IPS-NIHi11 (cell line): ENCODE results near the gene P2RY12.

Source experiments
- DNase-seq: peaks from one replicate; pipeline ENCODE4 v3.0.0; 2012; ENCODE audit warnings: mixed read lengths, low spot score

The P2RY12 gene

DNA sequence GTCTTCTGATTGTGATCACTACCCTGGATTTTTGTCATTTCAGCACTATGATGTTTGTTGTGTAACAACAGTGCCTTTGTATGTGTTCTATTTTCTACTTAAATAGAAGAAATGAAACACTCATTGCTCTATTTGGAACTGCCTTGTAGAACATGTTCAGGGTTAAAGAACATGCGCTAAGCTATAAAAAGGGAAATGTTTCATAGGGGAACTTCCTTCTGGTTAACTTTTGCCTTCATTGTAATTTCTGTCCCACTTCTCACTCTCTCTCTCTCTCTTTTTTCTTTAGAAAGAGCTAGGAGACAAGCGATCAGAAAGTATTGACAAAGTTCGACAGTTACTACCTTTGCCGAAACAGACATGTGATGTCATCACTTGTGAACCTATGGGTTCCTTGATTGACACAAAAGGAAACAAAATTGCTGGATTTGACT lies at the start of gene P2RY12:
Gene P2RY12, minus strand, starts transcription at position 13 of the 434 bp plus-strand sequence. CDS start 45,908 bp downstream, outside the sequence.
- DNase-seq: no peak

DNA sequence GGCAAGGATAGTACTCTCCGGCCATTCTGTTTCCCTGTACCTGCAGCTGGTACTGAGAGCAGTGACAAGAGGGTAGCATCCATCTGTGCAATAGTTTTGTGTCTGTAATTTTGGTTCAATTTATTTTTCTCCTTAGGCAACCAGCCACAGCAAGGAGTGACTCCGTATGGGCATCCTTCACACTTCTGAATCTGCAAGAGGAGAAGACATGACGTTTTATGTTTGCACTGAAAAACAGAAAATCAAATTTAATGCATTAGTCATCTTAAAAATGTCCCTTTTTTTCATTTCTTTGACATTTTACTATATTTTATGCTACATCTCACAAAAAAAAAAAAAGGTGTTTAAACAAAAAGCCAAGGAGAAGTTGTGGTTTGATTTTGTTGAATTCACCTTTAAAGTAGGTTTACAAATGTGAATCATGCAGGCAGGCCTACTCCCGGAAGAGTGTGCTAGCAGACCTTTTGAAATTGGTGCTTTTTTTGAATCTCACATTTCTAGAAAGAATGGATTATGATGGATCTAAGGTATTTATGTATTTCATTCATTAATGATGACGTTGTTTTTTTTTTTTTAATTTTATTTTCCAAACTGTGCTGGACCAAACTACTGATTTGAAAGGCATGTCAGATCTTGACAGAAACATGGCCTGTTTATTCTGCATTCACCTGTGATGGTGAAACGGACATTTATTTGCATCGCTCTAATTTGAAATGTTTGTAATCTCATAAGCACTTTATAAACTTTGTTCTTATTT lies 48.2 kb upstream of the P2RY12 start:
- DNase-seq: no peak

DNA sequence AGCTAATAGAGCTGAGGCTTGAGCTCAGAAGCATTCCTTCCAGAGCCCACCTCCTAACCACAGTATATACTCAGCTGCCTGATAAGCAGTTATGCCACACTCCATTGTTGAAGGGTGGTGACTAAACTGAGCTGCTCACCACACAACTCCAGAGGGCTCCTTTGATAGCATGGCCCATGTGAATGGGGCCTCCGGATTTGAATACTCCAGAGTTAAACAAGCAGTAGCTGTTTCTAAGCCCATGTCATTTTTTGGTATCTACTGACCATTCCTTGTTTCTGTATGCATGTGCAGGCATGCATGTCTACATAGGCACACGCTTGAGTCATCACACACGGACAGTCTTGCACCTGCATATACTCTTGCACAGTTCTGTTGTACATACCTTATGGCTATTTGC lies 47.4 kb upstream of the P2RY12 start:
- DNase-seq: no peak

DNA sequence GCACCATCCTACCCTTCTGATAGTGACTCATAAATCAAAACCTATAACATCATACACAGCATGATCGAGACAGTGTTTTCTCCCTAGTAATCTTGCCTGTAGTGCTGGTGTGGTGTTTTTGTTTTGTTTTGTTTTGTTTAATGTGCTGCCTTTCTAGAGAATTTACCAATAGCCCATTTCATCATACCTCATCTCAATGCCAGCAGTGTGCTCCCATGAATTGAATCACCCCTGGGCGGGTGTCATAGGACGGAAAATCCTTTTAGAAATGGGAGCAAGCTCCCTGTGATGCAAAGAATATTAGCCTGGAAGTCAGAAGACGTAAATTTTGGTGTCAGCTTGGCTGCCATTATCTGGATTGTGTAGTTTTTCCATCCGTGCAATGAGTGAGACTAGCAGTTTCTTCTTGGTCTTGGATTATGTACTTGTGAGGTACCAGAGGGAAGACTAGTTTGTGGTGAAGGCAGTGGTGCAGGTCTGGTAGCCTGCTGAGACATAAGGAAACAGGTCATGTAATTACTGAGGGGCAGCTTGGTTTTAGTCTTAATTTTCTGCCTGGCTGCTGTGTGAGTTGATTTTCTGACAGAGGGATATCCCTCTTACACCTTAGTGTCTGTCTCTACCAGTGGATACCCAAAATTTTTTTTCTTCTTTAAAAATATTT lies 46.4 kb upstream of the P2RY12 start:
- DNase-seq: no peak

DNA sequence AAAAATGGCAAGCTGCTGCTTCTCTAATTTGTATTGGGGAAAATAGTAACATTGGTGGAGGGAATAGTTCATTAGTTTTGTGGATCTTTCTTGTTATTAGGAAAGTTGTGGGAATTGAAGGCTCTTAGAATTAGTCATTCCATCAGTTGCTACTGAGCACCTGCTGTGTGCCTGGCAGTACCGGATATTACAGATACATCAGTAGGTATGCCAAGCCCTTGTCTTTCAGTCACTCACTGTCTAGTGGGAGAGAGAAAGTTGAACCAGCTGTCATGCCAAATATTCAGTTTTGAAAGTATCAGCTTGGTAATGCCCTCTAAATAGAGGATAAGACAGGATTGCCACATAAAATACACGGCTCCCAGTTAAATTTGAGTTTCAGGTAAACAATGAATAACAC lies 43.8 kb upstream of the P2RY12 start:
- DNase-seq: no peak

DNA sequence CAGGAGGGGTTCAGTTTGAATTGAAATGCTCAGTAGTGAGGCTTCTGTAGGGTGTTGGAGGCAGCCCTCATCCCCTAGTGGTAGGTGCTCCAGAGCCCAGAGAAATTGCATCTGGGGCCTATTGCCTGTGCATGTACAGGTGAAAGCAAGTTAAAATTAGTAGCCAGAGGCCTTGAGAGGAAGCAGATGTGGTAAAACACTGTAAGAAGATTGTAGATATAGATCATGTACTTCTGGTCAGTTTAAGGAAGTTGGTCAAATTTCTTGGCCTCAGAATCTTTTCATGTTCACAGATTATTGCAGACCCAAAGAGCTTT lies 41.7 kb upstream of the P2RY12 start:
- DNase-seq: no peak

DNA sequence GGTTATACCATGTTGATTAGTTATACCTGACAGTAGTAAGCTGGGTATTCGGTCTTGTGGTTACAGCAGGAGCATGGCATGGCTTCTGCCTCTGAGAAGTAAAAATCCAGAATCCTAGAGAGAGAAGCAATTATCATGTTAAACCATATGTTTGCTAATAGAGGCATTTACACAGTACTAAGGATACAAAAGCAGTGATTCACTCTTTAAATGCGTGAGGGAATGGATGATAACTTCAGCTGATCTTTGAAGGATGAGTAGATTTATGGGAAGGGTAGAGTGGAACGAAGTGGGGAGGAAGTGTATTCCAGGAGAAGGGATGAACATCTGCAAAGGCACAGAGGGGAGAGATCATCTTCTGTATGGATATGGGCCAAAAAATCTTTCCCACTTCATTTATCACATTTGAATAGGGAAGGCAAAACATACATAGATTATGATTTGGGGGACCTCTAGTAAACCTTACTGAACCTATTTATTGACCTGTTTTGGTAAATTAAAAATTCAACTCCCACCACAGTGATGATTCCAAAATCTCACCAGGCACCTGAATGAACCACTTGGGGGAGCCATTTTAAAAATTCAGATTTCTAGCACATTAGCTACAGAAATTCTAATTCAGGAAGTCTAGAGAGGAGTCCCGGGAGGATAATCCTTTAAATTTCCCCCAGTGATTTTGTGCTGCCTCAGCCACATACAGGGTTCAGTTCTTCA lies 41.2 kb upstream of the P2RY12 start:
- DNase-seq: no peak

DNA sequence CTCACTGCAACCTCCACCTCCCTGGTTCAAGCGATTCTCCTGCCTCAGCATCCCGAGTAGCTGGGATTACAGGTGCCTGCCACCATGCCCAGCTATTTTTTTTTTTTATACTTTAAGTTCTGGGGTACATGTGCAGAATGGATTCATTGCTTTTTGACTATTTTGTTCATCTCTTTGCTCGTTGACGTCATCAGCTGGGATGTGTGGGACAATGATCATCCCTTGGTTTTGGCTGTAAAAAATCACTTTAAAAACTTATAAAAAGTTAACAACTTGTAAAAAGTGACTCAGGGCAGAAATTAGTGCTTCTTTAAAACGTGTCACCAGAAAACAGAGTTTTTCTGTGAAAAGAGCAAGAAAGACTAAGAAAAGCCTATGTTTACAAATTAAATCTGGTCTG lies 38.5 kb upstream of the P2RY12 start:
- no peak for DNase-seq

DNA sequence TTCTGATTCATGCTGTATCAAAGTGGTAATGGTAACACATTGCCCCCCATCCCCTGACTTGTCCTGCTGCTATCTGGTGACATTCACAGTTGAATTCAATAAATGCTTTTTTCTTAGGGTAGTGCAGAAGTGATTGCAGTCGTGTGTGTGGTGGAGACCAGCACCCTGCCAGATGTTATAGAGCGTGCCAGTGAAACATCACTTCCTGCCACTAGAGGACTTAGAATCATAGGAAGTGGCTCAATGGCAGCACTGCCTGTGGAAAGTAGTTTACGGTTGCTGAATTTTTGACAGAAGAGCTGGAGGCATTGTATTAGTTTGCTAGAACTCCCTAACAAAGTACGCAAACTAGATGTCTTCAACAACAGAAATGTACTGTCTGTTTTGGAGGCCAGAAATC lies 37.4 kb upstream of the P2RY12 start:
- no peak for DNase-seq

DNA sequence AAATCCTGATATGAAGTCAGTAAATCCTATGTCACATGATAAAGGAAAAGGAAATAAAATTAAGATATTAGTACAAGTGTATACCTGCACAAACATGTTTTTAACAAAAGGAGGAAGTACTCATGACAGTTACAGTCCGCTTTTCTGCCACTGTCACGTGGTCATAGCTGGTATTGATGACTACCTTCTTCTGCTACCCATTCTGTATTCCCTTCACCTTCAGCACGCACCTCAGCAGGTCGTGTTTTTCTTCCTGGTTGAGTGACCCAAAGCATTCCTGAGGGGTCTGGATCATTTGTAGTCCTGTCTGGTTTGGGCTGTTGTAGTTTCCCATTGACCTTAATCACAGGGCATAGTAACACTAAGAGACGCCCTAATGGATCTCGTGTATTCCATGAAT lies 35.3 kb upstream of the P2RY12 start:
- DNase-seq: no peak

DNA sequence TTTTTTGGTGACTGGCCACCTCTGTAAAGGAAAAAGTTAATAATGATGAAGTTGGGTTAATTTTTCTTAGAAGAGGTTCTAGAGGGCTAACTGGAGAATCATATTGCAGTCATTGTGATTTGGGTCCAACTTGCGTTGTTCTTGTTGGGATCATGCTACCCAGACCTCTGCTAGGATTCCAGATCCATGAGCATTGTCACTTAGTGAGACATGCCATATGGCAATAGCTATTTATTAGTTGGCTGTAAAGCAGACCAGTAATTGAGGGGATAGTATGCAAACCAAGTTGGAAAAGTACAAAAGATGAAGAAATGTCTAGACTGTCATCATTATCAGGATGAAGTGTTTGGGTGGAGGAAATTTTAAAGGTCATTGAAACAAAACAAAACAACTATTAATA lies 30.7 kb upstream of the P2RY12 start:
- no peak for DNase-seq

DNA sequence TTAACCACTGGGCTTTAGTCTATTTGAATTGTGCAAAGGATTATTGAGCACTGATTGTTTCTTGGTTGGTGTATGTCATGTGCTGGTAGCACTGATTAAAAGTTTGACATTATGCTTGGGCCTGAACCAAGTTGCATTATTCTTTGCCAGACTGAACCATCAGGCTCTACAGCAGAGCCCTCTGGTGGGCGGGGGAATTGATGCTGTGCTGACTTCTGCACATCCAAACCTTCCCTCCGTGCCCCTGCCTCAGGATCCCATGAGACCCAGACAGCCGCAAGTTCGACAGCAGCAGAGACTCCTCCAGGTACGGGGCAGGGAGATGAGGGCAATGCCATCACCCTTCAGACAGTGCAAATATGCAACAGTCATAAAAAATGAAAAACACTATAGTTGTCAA lies 28.4 kb upstream of the P2RY12 start:
- peak; percentile 43 for DNase-seq

DNA sequence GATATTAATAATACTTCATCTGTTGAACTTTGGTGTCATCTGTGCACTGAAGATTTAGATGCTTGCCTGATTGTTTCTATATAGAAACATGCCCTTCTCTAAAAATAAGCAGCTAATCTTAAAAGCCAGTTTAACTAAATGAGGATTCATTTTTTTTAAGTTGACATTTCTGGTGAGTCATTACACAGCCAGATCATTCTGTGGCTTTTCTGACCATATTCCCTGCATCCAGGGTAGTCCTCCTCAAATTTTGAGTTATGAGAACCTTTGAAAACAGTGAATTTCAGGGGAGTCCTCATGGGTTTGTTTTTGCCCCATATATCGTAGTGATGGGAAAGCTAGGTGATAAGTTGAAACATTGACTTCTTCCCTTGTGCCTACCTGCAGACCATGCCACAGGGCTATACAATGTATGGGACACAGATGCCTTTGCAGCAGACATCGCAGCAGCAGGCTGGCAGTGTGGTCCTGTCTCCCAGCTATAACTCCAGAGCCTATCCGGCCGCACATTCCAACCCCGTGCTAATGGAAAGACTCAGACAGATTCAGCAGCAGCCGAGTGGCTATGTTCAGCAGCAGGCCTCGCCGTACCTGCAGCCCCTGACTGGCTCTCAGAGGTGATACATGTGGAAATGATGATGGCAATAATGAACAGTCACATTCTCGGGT lies 26.5 kb upstream of the P2RY12 start:
- no peak for DNase-seq

DNA sequence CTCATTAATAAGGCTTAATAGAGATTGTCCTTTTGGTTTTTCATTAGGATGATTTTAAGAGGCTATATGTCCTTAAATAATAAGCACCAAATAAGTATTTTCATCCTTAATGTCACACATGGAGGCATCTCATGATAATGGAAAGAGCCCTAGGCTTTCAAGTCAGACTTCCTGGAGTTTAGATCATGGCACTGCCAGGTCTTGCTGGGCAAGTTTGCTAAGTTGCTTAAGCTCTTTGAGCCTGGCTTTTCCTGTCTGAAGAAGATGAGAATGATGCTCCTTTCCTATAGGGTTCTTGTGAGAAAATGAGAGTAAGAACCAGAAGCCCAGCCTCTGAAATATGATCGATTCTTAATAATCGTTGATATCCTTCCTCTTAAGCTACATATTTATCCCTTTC lies 23.4 kb upstream of the P2RY12 start:
- no peak for DNase-seq

DNA sequence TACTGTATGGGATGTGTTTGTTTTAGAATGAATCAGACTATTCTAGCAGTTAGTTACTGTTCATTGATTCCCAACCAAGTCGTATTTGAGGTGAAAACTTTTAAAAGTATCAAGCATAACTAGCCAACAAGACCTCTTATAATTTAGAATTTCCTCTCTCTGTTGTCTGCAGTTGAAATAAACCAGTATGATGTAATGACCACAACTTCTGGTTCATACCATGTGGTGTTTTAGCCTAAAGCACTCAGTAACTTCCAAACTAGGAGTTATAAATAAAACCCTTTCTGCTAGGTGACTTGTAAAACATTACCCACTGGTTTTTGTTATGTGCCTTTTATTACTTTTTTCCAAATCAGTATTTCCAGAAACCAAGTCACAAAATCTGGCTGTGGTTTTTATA lies 19.8 kb upstream of the P2RY12 start:
- no peak for DNase-seq

DNA sequence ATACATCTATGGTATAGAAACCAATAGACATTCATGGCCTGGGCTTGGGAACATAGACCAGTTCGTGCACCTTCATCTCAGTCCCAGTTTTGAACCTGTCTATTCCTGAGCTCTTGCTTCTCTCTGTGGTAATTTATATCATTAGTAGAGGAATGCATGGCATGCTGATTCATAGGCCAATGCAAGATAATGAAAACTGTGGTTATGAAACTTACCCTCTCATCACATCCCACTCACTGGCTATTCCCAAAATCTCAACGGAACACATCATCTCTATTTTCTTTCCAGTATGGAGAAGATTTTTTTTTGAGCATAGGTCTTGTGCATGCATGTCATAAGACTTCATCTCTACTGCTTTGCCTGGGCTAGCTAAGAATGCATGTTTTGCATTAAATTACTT lies 18.7 kb upstream of the P2RY12 start:
- no peak for DNase-seq

DNA sequence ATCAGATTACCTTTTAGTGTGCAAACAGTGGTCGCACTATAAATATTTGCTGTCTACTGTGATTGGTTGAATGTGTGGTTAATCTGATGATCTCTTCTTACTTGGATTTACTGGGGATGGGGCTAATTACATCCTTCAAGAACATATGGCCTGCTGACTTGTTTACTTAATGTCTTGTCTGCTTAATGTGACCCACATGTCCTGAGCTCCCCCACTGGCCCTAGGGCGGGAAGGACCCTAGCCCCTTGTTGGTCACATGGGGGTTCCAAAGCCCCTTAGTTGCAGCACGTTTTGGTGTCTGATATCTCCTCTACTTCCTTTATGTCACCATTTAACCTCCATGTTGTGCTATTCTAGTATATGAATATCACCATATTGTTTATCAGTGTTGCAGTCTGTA lies 17.8 kb upstream of the P2RY12 start:
- no peak for DNase-seq

DNA sequence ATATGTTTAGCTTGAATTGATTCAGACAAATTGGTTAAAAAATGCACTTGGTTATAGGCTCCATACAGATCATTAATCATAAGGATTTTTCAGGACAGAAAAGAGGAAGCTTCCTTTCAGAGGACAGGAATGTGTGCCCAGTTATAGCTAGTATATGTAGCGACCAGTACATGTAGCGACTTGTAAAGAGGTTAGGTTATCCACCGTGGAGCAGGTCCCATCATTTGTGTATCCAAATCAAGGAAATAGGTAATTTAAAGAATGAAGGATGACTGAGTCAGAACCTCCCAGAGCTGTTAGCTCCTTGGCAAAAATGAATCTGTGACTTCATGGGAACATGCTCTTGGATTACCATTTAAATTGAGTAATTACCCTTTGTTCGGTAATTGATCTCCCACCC lies 15.8 kb upstream of the P2RY12 start:
- no peak for DNase-seq

DNA sequence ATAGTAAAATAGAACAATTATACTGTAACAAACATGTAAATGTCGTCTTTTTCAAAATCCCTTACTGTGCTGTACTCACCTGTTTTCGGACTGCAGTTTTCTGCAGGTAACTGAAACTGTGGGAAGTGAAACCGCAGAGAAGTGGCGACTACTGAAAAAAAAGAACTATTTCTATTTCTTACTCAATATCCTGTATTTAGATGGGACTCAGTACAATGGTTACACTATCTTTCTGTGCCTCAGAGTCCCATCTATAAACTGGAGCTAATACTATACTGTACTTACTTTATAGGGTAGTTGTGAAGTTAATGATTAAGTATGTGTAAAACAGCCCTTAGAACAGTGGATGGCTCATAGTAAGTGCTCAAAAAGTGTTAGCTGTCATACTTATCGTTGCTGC lies 14.3 kb upstream of the P2RY12 start:
- DNase-seq: no peak

DNA sequence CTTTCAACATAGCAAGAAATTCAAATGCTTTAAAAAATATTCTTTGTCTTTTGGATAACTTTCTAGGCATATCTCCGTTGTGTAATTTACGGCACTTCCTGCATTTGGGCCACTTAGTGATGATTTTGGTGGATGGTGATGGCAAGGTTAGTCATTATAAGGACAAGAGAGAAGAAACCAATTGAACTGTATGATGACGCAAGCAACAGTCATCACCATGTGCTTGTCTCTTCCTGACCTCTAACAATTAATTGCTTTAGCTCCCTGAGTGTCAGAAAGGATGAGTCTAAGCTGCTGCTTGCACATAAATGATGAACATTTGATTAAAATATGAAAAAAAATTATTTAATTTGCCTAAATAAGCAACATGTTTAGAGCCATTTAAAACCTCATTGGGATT lies 11.3 kb upstream of the P2RY12 start:
- DNase-seq: no peak

DNA sequence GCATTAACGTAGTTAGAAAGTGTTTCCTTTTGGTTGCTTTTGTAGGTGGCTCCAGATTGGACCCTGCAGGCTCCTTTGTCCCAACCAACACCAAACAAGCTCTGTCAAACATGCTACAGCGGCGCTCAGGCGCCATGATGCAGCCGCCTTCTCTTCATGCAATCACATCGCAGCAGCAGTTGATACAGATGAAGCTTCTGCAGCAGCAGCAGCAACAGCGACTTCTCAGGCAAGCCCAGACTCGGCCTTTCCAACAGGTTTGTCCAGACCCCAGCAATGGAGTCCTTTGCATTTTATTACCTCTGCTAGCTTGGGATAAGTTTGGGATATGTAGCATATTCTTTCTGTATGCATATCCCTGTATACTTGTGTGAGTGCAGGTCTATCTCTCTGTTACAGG lies 10.1 kb upstream of the P2RY12 start:
- no peak for DNase-seq

DNA sequence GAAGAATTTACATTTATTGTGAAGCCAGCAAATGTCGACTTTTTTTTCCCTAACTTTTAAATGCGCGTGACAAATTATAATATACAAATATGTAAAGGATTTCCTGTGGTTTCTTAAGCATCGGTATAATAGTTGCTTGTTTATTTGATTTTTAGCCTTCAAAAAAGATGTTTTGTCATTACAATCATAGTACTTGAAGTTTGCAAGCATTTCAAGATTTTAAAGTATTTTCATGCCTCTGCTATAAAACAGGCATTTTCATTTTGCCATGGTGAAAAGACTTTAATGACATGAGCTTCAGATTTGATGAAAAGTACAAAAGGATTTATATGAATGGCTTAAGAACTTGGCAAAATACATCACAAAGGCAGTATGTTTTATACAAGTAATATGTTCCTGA lies 9.4 kb upstream of the P2RY12 start:
- DNase-seq: no peak
